IPS DF 6.9 (cell line): ENCODE results near the gene RPS6KA6.

Experiments used
- DNase-seq: peaks from one replicate; pipeline ENCODE4 v3.0.0-alpha.2; 2013; ENCODE audit warnings: low read depth, low spot score
- H3K27ac ChIP-seq: one replicate; pipeline ENCODE4 v1.5.1; 2013; ENCODE audit warnings: low read length, control low read depth
- H3K27me3 ChIP-seq: 2 replicates; pipeline ENCODE4 v1.6.1; 2013; ENCODE audit warnings: mild to moderate bottlenecking, low read length; ENCODE audit not compliant: control insufficient read depth, insufficient read depth
- H3K36me3 ChIP-seq: 2 replicates; pipeline ENCODE4 v1.6.1; 2013; ENCODE audit warnings: low read length; ENCODE audit not compliant: control insufficient read depth, insufficient read depth
- H3K4me1 ChIP-seq: 2 replicates; pipeline ENCODE4 v1.6.1; 2013; ENCODE audit warnings: low read length; ENCODE audit not compliant: control insufficient read depth, insufficient read depth
- H3K4me3 ChIP-seq: 2 replicates; pipeline ENCODE4 v1.5.1; 2013; ENCODE audit warnings: mild to moderate bottlenecking, low read length
- H3K9me3 ChIP-seq: 2 replicates; pipeline ENCODE4 v1.6.1; 2013; ENCODE audit warnings: low read length, inconsistent platforms; ENCODE audit not compliant: control insufficient read depth, insufficient read depth
- WGBS: extraction: QIAGEN DNeasy Blood & Tissue Kit; methylation state at CpG from one replicate; pipeline ENCODE4 v1.1.7; 2013; ENCODE audit warnings: mixed read lengths, missing lambda C conversion rate; ENCODE audit not compliant: insufficient read length, insufficient coverage; 5-methylcytosine and 5-hydroxymethylcytosine counted together

Gene RPS6KA6

DNA sequence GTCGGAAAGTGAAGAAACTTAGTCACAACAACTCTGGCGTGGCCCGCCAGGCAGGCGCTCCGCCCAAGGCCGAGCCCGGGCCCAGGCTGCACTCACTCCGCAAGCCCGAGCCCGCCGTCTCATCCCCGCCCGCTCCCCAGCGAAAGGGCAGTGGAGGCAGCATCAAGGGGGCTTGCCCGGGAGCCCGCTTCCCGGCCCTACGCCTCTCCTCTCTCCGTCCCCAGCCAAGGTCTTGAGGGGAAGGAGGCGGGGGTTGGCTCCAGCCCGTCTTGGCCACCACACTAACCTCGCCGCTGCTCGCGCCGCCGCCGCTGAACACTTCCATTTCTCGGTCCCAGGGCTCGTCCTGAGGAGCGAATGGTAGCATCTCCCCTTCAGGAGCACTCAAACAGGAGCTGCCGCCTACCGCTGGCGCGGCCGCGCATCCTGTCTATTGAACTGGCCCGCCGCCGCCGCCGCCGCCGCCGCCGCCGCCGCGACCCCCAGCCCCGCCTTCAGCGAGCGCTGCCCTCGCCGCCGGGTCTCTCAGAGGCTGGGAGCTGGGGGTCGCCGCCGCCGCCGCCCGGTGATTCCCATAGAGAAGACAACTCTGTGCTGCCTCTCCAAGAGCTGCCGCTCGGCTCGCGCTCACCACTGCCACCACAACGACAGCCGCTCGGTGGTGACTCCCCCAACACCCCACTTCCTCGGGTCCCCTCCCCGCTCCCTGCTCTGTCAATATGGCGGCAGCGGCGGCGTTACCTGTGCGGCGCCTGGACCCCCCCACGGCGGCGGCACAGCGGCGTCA is at the start of gene RPS6KA6:
TSS of gene RPS6KA6 (minus strand) at position 667 of the 787 bp plus-strand sequence. CDS start at position 367, 300 bp downstream.
- WGBS, result no CpG with 5 or more reads among the region's 81 CpGs
- Histone ChIP-seq H3K36me3 (no peaks in the 10 kb centered on the region), H3K27me3 (no peaks in the 10 kb centered on the region), H3K4me3 (peak within 1 kb of the TSS; percentile 88), H3K27ac (no peak within 1 kb of the TSS), H3K9me3 (no peaks in the 10 kb centered on the region), H3K4me1 (no peaks in the 10 kb centered on the region)
- no peak for DNase-seq

- no peak overlapping the region for H3K4me3 ChIP-seq
- no peak for DNase-seq
- no CpG with 5 or more reads among the region's 3 CpGs for WGBS
- no peaks in the 10 kb centered on the region for H3K27me3 ChIP-seq
- no peak overlapping the region for H3K27ac ChIP-seq
- H3K4me1 ChIP-seq, result no peaks in the 10 kb centered on the region
- H3K36me3 ChIP-seq, result no peaks in the 10 kb centered on the region
- no peaks in the 10 kb centered on the region for H3K9me3 ChIP-seq
Observed at GRCh38 chrX:84224741-84225140, 36.7 kb upstream of the RPS6KA6 start.

GRCh38 chrX:84223261-84223660 is 35.3 kb upstream of the RPS6KA6 start:
- H3K4me1 ChIP-seq, result no peaks in the 10 kb centered on the region
- H3K36me3 ChIP-seq, result no peaks in the 10 kb centered on the region
- H3K27ac ChIP-seq, result no peak overlapping the region
- no peak for DNase-seq
- no peaks in the 10 kb centered on the region for H3K27me3 ChIP-seq
- H3K4me3 ChIP-seq, result no peak overlapping the region
- H3K9me3 ChIP-seq, result no peaks in the 10 kb centered on the region

DNA sequence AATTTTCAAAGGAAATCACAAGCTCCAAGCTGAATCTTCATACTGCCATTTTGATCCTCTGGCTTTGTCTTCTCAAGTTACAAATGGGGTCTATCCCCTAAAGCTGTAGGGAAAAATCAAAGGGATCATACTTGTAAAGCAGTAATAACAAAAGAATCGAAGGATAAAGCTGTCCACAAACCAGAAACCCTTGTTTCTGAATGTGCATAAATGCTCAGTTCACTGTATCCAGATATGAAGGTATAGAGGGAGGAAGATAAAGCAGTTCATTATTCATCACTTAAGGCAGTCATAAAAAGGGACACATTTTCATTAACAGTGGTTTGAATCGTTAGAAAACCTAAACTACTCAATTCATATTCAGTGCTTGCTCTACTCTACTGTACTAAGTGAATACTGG is 33.2 kb upstream of the RPS6KA6 start:
- Histone ChIP-seq H3K4me1 (no peaks in the 10 kb centered on the region), H3K27me3 (no peaks in the 10 kb centered on the region)
- WGBS, result no CpG with 5 or more reads among the region's 2 CpGs

DNA sequence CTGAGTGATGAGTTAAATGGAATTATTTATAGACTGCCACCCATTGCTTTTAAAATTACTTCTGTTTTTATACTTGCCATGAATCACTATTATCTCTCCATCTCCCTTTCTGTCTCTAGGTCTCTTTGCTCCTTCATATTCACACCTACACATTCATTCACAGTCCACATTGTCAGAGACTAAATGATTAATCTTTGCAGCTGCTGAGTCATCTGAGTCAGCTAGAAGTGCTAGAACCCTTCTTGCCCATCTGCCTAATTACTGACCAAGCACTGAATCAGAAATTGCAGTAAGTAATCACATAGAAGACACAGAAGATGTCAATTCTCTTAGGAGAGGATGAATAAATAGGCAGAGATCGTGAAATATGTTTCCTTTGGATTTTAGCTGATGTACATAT is 31.6 kb upstream of the RPS6KA6 start:
- H3K27ac ChIP-seq, result no peak overlapping the region
- WGBS, result no CpG with 5 or more reads among the region's 1 CpG
- H3K27me3 ChIP-seq, result no peaks in the 10 kb centered on the region
- H3K9me3 ChIP-seq, result no peaks in the 10 kb centered on the region
- H3K4me3 ChIP-seq, result no peak overlapping the region
- H3K36me3 ChIP-seq, result no peaks in the 10 kb centered on the region
- DNase-seq, result no peak
- no peaks in the 10 kb centered on the region for H3K4me1 ChIP-seq

More for the DNA sequence above, 33.2 kb upstream of the RPS6KA6 start:
- no peaks in the 10 kb centered on the region for H3K9me3 ChIP-seq
- H3K36me3 ChIP-seq, result no peaks in the 10 kb centered on the region
- DNase-seq, result no peak
- H3K27ac ChIP-seq, result no peak overlapping the region
- no peak overlapping the region for H3K4me3 ChIP-seq

DNA sequence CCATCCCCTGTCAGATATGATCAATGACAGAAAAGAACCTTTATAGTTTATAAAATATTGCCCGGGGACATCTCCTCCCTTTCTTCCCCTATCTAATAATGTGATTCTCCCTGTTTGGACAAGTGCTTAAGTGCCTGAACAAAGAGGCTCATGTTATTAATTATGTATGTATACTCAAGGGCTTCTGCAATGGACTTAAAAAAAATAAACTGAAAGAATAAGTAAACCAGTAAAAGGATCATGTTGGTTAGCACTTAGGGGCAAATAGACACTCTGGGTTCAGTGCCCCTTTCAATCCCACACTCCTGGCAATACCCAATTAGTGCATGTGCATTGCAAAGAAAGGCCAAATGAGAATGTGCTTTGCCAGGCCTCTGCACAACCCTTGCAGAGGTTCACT is 30.7 kb upstream of the RPS6KA6 start:
- no peaks in the 10 kb centered on the region for H3K27me3 ChIP-seq
- DNase-seq, result no peak

GRCh38 chrX:84216881-84217280 is 28.9 kb upstream of the RPS6KA6 start:
- no peaks in the 10 kb centered on the region for H3K27me3 ChIP-seq
- H3K4me1 ChIP-seq, result no peaks in the 10 kb centered on the region
- WGBS, result no CpG with 5 or more reads among the region's 2 CpGs

More for the DNA sequence above, 30.7 kb upstream of the RPS6KA6 start:
- Histone ChIP-seq H3K4me1 (no peaks in the 10 kb centered on the region), H3K9me3 (no peaks in the 10 kb centered on the region), H3K4me3 (no peak overlapping the region), H3K36me3 (no peaks in the 10 kb centered on the region), H3K27ac (no peak overlapping the region)
- WGBS, result no CpG with 5 or more reads among the region's 1 CpG

GRCh38 chrX:84216406-84216805 is 28.4 kb upstream of the RPS6KA6 start:
- Histone ChIP-seq H3K27me3 (no peaks in the 10 kb centered on the region), H3K36me3 (no peaks in the 10 kb centered on the region), H3K4me1 (no peaks in the 10 kb centered on the region), H3K4me3 (no peak overlapping the region), H3K9me3 (no peaks in the 10 kb centered on the region), H3K27ac (no peak overlapping the region)
- no peak for DNase-seq
- WGBS, result no CpG with 5 or more reads among the region's 5 CpGs

More at GRCh38 chrX:84216881-84217280, 28.9 kb upstream of the RPS6KA6 start:
- no peak overlapping the region for H3K27ac ChIP-seq
- DNase-seq, result no peak
- H3K4me3 ChIP-seq, result no peak overlapping the region
- no peaks in the 10 kb centered on the region for H3K9me3 ChIP-seq
- no peaks in the 10 kb centered on the region for H3K36me3 ChIP-seq

DNA sequence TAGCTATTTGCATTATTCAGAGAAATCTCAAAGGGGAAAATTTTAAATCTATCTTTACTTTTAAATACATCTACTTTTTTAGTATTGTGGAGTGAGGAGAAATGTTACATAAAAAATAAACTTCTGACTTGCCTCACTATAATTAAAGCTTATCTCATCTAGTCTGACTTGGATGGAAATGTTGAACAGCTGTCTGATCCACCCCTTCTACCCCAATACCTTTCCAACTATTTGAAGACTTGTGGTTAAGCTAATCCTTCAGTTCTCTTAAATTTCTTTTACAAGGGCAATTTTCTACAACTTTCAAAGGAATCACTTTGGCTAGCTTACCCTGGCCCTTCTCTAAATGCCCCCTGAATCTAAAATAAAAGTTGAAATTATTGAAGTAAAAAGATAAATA is 17.3 kb upstream of the RPS6KA6 start:
- no peaks in the 10 kb centered on the region for H3K27me3 ChIP-seq
- DNase-seq, result no peak
- no peak overlapping the region for H3K4me3 ChIP-seq
- no peaks in the 10 kb centered on the region for H3K4me1 ChIP-seq
- no peak overlapping the region for H3K27ac ChIP-seq
- no peaks in the 10 kb centered on the region for H3K36me3 ChIP-seq
- no peaks in the 10 kb centered on the region for H3K9me3 ChIP-seq

- Histone ChIP-seq H3K27ac (no peak overlapping the region), H3K9me3 (no peaks in the 10 kb centered on the region), H3K4me1 (no peaks in the 10 kb centered on the region), H3K36me3 (no peaks in the 10 kb centered on the region), H3K4me3 (no peak overlapping the region), H3K27me3 (no peaks in the 10 kb centered on the region)
- WGBS, result no CpG with 5 or more reads among the region's 1 CpG
- no peak for DNase-seq
Observed at GRCh38 chrX:84199688-84200087, 11.7 kb upstream of the RPS6KA6 start.

DNA sequence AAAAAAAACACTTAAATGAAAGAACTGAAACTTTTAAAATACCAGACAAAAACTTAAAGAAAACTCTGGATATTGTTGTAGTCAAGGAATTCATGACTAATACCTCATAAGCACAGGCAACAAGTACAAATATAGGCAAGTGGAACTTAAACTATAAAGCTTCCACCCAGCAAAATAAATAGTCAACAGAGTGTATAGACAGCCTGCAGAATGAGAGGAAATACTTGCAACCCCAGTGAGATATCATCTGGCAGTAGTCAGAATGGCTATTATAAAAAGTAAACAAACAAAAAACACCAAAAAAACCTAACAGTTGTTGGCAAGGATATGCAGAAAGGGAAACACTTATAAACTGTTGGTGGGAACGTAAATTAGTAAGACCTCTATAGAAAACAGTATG is 9.6 kb upstream of the RPS6KA6 start:
- H3K36me3 ChIP-seq, result no peaks in the 10 kb centered on the region
- H3K4me1 ChIP-seq, result no peaks in the 10 kb centered on the region
- no peak overlapping the region for H3K4me3 ChIP-seq
- H3K9me3 ChIP-seq, result no peaks in the 10 kb centered on the region
- no CpG with 5 or more reads among the region's 1 CpG for WGBS
- no peaks in the 10 kb centered on the region for H3K27me3 ChIP-seq
- no peak overlapping the region for H3K27ac ChIP-seq
- no peak for DNase-seq
